Measurements from ENCODE around the gene PARD3B.

Gene PARD3B

DNA sequence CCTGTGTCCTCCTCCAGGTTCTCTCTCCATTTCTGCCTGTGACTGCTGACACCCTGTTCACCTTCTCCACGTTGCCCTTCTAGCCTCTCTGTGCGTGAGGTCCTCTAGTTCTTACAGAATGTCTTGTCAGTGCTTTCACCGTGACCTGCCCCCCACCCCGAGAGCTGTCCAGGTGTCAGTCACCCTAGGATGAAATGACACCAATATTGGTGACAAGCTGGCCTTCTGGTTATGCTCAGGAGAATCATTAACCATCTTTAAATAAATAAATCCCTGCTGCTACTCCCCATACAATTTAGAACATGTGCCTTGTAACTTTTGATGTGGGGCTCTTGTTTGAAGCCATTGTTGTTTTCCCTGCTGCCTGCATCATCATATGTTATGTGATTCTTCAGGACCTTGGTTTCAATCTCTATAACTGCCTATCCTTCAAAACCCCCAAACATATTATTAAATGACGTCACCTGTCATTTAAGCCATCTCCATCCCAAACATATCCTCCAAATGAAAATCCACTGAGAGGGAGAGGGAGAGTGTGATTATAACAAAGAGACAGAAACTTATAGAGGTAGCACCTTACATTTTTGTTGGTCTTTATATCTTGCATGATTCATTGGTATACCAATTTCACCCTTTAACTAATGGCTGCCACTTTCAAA is 496.3 kb downstream of the PARD3B start:
- DNase-seq (ENCODE audit: extremely low read depth in 1 of 2, low read depth in 1 of 2): no peak

DNA sequence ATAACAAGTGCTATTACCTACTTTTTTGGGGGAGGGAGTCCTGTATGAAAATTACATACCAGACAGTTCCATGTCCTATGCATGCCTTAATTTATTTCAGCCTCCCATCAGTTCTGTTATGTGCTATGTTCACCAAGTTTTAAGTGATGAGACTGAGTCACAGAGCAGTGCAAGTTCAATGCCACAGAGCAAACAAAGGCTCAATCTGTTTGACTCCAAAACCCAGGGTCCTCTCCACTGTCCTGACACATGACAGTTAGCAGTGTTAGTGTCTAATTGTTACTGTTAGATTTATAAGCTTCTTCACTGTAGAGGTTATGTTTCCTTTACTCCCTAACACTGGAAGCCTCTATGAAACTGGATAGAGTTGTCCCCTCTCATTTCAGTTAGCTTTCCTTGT is 498.0 kb downstream of the PARD3B start:
- DNase-seq (ENCODE audit: extremely low read depth in 1 of 2, low read depth in 1 of 2): no peak

DNA sequence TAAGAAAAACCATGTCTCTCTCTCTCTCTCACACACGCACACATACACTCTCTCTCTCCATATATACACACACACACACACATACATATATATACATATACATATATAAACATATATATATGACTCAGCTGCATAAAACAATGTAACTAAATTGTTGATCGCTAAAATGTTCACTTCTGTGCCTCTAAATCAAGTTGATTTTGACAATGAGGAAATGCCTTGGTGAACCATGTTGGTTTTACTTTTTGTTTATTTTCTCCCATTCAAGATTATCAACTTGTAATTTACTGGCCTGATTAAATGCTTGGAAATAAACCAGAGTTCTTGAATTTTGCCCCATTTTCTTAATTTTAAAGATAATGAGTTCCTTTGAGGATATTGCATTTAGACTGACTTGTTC is 500.4 kb downstream of the PARD3B start:
- DNase-seq (ENCODE audit: extremely low read depth in 1 of 2, low read depth in 1 of 2): no peak

DNA sequence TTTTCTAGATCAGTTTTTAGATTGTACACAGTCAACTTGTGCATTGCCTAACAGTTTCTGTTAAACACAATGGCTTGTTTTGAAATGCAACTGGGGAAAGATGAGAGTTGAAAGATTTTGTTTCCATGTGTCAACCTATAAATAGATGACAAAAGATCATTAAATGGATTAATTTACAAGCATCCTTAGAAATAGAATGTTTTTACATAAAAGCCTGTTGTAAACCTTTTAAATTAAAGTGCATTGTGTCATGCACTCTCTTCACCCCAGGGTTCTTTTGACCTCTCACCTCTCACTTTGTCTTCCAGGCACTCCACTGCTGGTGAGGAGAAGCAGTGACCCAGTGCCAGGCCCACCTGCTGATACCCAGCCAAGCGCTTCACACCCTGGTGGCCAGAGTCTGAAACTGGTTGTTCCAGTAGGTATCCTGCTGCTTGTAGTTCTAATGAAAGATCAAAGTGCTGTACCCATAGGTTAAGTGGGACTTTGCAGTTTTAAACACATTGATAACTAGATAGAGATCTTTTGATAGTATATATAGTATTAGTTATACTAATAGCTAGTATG is 502.1 kb downstream of the PARD3B start:
- DNase-seq (ENCODE audit: extremely low read depth in 1 of 2, low read depth in 1 of 2): no peak

DNA sequence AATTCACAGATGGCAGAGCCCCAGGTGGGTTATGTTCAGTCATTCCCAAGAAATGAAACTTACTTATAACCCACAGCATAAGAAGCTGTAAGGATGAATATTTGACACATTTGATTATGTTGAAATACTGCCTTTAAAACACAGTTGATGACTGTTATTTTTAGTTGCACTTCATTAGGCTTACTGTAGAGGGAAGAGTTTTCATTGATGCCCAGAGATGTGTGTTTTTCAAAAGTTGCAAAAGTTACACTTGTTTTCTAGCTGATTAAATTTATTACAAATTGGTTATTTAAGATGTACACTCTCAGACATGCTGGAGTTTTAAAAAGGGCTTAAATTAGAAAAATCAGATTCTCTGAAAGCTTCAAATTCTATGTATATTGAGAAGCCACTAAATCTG is 506.1 kb downstream of the PARD3B start:
- no peak for DNase-seq (ENCODE audit: extremely low read depth in 1 of 2, low read depth in 1 of 2)

DNA sequence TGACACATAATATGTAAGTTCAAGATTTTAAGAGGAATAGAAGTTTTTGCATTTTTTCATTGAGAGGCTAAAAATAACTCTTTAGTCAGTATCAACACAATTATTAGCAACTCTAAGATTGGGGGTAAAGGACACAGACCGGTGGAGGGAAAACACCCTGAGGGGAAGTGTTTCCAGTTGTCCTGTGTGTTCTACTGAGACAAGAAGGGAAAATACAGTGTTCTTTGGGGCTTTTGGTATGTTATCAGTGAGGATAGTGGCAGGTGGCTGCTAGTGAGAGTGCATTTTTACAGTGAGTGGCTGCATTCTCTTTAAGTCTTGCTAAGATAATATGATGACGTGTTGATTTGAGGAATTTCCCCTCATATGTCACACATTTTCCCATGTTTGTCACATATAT is 507.5 kb downstream of the PARD3B start:
- DNase-seq (ENCODE audit: extremely low read depth in 1 of 2, low read depth in 1 of 2): no peak

DNA sequence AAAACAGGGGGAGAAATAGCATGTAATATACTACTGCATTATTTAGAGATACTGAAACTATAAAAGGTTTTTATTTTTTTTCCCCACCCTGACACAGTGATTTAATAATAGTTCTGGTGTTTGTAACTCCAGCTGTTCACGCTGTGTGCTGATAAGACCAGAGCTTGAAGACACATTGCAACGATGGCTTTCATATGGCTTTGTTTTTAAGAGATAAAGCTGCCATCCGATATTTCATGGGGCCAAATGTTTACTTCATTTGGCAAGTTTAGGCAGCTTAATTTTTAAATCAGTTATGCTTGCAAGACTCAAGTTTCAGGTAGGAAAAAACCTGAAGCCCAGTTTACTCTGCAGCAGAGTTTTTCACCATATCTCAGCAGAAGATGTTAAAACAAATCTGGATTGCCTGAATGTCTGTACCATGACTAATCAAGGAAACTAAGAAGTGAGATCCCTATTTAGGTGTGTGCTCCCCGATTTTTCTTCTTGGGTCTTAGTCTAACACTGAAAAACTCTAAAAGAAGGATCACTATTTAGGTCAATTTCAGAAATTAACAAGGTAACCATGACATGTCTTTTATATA is 508.6 kb downstream of the PARD3B start:
- no peak for DNase-seq (ENCODE audit: extremely low read depth in 1 of 2, low read depth in 1 of 2)

DNA sequence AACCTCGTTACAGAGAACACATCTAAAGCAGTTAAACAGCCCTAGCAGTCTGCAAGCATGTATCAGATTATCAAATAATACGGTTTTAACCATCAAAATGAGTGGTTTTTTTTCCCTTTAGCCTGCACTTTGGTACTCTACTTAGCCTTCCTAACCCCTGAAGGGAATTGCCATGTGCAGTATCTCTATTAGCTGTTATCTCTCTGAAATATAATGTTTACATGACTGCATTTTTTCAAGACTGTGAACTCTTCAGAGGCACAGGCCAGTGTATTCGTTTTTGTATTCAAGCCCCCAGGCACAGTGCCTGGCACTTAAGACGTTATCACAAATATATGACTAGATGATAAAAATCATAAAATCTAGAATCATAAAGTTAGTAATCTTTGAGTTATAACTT is 509.5 kb downstream of the PARD3B start:
- no peak for DNase-seq (ENCODE audit: extremely low read depth in 1 of 2, low read depth in 1 of 2)

DNA sequence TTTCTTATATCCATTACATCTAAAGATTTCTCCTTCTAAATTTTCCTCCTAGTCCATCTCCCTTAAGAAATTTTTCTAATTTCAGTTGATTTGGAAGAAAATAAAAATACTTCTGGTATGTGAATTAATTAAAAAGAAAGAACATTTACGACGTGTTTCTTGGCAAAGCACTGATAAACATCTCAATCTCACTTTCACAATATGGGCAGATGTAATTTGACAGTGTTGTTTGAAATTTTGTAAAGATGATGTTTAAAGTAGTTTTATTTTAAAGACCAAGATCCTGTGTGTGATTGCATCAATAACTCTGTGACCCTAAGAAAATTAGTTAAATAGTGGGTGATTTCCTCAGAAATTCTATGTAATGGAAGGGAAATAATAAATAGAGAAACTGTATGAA is 510.0 kb downstream of the PARD3B start:
- DNase-seq (ENCODE audit: extremely low read depth in 1 of 2, low read depth in 1 of 2): no peak

DNA sequence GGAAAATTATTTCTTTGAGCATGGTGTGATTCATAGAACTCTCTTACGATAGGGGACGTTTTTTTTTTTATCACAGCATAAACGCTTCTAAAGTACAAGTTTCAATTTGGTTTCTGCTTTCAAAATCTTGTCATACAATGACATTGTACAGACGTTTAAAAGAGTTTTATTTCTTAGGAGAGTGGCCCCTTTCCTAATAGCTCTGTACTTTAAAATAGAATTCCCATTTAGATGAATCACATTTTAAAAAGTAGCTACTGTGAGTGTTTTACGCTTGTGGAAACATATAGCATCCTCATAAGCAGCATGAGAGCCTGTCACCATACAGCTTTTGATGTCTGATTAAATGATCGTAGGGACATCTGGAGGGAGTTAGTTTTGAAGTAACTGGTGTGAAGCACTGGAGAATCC is 510.9 kb downstream of the PARD3B start:
- no peak for DNase-seq (ENCODE audit: extremely low read depth in 1 of 2, low read depth in 1 of 2)

DNA sequence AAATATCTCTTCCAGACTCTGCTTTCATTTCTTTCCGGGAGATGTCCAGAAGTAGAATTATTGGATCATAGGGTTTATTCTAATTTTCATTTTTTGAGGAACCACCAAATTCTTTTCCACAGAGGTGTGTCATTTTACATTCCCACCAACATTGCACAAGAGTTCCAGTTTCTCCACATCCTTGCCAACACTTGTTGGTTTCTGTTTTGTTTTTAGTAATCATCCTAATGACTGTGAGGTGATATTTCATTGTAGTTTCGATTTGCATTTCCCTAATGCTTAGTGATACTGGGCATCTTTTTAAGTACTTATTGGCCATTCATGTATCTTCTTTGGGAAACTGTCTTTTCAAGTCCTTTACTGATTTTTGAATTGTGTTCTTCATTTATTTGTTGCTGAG is 513.1 kb downstream of the PARD3B start:
- DNase-seq (ENCODE audit: extremely low read depth in 1 of 2, low read depth in 1 of 2): no peak

DNA sequence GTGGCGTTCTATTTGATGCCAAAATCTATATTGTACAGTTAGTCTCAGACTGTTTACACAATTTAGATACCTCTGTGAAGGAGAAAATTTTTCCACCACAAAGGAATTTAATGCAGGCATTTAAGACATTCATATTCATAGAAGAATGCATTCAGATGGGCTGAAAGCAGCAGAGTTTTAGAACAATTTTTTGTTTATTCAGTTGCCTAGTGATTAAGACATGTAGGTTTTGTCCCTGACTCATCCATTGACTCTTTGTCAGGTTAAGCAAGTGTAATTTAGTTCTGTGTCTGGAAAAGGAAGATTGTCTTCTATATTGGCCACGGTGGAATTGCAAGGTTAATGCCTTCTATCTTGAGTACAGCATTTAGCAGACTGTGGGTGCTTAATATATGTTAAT is 515.0 kb downstream of the PARD3B start:
- DNase-seq (ENCODE audit: extremely low read depth in 1 of 2, low read depth in 1 of 2): no peak

DNA sequence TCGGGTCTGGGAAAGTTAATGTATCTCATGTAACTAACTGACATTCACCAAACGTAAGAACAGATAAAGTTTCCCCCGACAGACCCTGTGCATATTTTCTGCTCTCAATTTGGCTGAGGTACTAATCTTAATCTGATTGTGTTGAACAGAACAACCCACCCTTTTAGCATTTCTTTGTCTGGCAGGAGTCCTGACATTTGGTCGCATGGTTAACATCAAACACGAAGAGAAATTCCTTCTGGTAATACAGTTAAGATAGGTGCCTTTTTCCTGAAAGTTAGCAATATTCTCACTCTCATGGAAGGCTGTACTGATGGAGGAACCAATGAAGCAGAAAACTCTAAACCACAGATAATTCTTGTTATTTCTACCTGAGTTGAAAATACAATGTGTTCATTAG is 520.8 kb downstream of the PARD3B start:
- no peak for DNase-seq (ENCODE audit: extremely low read depth in 1 of 2, low read depth in 1 of 2)

DNA sequence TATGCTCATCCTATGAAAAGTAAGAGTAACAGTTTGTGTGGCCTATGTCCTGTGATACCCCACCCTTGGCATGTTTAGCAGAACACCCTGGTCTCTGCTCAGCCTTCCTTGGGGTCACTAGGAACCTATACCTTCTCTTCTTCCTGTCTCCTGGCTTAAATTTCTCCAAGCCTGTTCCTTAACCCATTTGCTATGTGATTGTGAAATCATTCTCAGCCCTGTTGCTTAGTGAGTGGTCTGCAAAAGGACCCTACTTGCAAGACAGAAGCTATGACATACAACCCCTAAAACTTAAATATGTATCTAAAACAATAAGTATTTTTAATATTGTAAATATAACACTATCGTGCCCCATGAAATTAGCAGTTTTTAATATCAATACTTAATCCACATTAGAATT is 524.7 kb downstream of the PARD3B start:
- no peak for DNase-seq (ENCODE audit: extremely low read depth in 1 of 2, low read depth in 1 of 2)

DNA sequence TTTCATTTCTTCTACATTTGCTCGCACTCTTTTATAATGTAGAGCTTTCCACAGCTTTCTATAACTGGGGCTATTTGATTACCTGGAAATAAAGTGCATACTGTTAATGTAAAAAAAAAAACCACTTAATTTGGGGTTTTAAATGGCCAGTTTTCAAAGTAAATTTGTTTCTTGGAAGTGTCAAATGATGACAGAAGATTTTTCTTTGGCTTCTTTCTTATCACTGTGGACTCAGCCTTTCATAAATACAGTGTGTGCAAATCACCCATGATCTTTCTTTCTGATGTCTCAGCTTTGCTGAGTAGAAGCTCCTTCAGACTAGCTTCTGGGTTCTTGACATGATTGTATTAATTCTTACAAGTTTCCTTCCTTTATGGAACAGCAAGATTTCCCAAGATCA is 525.6 kb downstream of the PARD3B start:
- DNase-seq (ENCODE audit: extremely low read depth in 1 of 2, low read depth in 1 of 2): no peak

DNA sequence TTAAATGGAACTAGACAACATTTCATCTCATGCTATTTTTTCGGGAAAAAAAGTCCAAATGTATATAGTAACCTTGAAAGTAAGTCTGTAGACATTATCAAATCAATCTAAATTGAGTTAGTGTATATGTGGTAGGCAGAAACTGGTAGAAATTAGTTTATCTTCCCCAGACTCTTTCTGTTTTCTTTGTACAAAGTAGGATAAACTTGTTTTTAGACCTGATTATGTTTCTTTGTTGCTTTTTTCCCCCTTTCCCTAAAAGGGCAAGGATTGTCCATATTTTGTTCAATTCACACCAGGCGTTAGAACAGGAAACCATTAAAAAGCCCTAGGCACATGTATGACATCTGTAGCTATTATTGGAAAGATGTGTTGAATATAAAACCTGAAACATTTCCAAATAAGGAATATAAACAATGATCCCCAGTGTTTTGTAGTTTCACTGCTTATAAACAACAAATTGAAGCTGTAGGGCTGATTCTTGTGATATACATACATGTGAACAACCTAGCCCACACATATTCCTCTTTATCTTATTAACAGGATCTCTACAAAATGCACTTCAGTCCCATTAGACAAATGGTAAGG is 528.3 kb downstream of the PARD3B start:
- DNase-seq (ENCODE audit: extremely low read depth in 1 of 2, low read depth in 1 of 2): no peak

DNA sequence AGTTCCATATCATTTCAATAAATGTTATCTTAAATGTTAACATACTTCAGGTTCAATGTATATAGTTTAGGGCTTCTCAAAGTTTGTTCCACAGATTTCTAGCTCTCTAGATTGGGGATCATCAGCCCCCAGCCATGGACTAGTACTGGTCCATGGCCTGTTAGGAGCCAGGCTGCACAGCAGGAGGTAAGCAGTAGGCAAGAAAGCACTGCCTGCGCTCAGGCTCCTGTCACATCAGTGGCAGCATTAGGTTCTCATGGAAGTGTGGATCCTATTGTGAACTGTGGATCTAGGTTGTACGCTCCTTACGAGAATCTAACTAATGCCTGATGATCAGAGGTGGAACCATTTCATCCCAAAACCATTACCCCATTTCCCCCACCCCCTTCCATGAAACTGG is 531.1 kb downstream of the PARD3B start:
- no peak for DNase-seq (ENCODE audit: extremely low read depth in 1 of 2, low read depth in 1 of 2)

DNA sequence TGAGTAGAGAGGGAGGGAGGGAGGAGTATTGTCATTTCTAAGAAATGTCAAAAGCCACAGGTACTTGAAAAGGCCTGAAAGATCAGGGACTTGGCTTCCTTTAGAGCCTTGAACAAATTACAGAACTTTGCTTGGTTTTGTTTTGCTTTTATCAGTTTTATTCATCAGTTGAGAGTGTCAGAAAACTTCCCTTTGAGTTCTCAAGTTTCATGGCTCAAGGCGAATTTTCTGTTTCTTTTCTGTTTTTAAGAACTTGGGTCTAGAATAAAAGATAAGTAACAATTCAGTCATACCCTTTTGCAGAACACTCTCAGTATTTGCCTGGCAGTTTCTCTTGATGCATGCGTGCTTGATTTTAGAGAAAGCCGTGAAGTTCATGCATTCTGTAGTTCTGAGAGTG is 531.9 kb downstream of the PARD3B start:
- no peak for DNase-seq (ENCODE audit: extremely low read depth in 1 of 2, low read depth in 1 of 2)

DNA sequence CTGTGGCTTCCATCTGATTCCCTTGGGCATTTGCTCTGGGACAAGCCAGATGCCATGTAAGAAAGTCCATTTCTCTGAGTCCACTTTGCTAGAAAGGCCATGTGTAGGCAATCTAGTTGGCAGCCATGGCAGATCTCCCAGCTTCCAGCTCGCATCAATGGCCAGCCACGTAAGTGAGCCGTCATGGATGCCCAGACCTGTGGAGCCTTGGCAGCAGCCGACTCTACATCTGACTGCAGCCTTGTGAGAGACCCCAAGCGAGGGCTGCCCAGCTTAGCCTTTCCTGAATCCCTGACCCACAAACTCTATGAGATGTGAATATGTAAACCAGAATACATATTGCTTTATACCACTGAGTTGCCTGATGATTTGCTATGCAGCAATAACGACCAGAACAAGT is 533.5 kb downstream of the PARD3B start:
- no peak for DNase-seq (ENCODE audit: extremely low read depth in 1 of 2, low read depth in 1 of 2)

DNA sequence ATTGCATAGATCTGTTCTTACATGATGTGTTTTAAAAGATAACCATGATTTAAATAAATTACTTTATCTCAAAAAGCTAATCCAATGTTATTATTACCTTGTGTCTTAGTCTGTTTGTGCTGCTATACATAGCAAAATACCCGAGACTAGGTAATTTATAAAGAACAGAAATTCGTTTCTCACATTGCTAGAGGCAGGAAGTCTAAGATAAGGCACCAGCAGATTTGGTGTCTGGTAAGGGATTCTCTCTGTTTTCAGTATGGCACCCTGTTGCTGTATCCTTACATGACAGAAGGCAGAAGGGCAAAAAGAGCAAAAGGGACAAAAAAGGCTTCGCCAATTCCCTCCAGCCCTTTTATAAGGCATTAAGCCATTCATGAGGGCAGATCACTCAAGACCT is 533.9 kb downstream of the PARD3B start:
- DNase-seq (ENCODE audit: extremely low read depth in 1 of 2, low read depth in 1 of 2): no peak

DNA sequence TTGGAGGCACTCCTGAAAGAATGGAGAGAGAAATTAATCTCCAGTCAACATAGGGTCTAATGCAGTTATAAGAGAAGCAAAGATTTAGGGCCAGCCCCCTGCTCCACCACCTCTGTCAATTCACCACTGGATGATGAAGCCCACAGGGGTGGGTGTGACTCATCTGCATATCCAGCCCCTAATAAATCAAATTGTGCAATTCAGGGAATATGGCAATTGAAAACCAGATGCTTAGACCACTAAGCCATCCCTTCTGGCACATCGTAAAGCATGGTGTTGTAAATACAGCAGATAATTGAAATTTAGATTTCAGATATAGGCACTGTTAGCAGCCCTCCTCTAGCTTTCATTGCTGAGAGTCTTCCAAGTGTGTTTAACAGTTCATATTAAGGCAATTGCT is 541.4 kb downstream of the PARD3B start:
- no peak for DNase-seq (ENCODE audit: extremely low read depth in 1 of 2, low read depth in 1 of 2)

DNA sequence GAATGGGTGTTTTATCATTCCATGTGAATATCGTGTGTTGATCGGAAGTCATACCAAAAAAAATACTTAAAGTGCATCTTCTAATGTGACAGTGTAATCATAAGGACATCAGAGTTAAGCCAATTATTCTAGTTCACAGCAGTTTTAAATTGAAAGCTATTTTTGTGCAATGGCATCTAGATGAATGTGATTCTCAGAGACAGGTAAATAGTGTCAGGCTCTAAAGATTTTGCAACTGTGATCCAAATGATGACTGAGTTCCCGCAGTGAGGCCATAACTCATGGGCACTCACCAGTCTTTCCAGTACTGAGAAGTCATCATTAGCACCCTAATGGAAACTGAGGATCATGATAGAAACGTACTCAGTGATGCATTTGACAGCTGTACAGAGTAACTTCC is 542.6 kb downstream of the PARD3B start:
- no peak for DNase-seq (ENCODE audit: extremely low read depth in 1 of 2, low read depth in 1 of 2)
